ENCODE measurements around the gene NUDT2.

NUDT2 gene

GRCh38 chr9:34379334-34380033, 50.1 kb downstream of the NUDT2 start (continued):
- TF ChIP-seq TRIM28 (IDR thresholded peaks at IDR 0.05; ENCODE audit: borderline replicate concordance, low read length) = peak; percentile 90
- TF ChIP-seq SP7 (tag by site-specific recombination; IDR thresholded peaks at IDR 0.05) = peak; percentile 44
- no peak for TF ChIP-seq ZNF350 (tag by site-specific recombination; IDR thresholded peaks at IDR 0.05)
- peak; percentile 99 for TF ChIP-seq BCL11B (tag by site-specific recombination; IDR thresholded peaks at IDR 0.05; ENCODE audit: low read depth)
- no peak for TF ChIP-seq ZNF785 (tag by site-specific recombination; IDR thresholded peaks at IDR 0.05)
- TF ChIP-seq ZNF324 (tag by site-specific recombination; IDR thresholded peaks at IDR 0.05) = 0 out of 2 replicates have a peak, but pooled peaks have one; percentile 48
- TF ChIP-seq ZNF214 (tag by site-specific recombination; IDR thresholded peaks at IDR 0.05; ENCODE audit: borderline replicate concordance) = no peak
- peak; percentile 91 for TF ChIP-seq SCRT1 (tag by site-specific recombination; IDR thresholded peaks at IDR 0.05; ENCODE audit: borderline replicate concordance)
- TF ChIP-seq ZNF654 (tag by site-specific recombination; IDR thresholded peaks at IDR 0.05; ENCODE audit: low read depth) = peak; percentile 90
- TF ChIP-seq ZNF837 (tag by site-specific recombination; IDR thresholded peaks at IDR 0.05) = no peak
- TF ChIP-seq ZBTB48 (tag by site-specific recombination; IDR thresholded peaks at IDR 0.05) = peak; percentile 99
- TF ChIP-seq ZNF18 (tag by site-specific recombination; IDR thresholded peaks at IDR 0.05) = no peak
- peak; percentile 31; the same call in 1 of the 2 replicates for TF ChIP-seq SP2 (tag by site-specific recombination; IDR thresholded peaks at IDR 0.05)
- TF ChIP-seq ZNF423 (tag by site-specific recombination; IDR thresholded peaks at IDR 0.05) = no peak
- TF ChIP-seq BCL11A (tag by site-specific recombination; IDR thresholded peaks at IDR 0.05; ENCODE audit: low read depth) = peak; percentile 88
- no peak for TF ChIP-seq ZNF138 (tag by site-specific recombination; IDR thresholded peaks at IDR 0.05; ENCODE audit: borderline replicate concordance)
- peak; percentile 99 for TF ChIP-seq ZNF2 (tag by site-specific recombination; IDR thresholded peaks at IDR 0.05)
- TF ChIP-seq SCRT2 (tag by site-specific recombination; IDR thresholded peaks at IDR 0.05) = peak; percentile 94
- peak; percentile 52 for TF ChIP-seq SP3 (tag by site-specific recombination; IDR thresholded peaks at IDR 0.05)
- TF ChIP-seq ZBTB8A (tag by site-specific recombination; IDR thresholded peaks at IDR 0.05) = peak; percentile 51; the same call in 1 of the 2 replicates
- no peak for TF ChIP-seq ZNF184 (tag by site-specific recombination; IDR thresholded peaks at IDR 0.05)
- TF ChIP-seq, protein P1, sequence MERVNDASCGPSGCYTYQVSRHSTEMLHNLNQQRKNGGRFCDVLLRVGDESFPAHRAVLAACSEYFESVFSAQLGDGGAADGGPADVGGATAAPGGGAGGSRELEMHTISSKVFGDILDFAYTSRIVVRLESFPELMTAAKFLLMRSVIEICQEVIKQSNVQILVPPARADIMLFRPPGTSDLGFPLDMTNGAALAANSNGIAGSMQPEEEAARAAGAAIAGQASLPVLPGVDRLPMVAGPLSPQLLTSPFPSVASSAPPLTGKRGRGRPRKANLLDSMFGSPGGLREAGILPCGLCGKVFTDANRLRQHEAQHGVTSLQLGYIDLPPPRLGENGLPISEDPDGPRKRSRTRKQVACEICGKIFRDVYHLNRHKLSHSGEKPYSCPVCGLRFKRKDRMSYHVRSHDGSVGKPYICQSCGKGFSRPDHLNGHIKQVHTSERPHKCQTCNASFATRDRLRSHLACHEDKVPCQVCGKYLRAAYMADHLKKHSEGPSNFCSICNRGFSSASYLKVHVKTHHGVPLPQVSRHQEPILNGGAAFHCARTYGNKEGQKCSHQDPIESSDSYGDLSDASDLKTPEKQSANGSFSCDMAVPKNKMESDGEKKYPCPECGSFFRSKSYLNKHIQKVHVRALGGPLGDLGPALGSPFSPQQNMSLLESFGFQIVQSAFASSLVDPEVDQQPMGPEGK (tag by site-specific recombination; IDR thresholded peaks at IDR 0.05) = peak; percentile 31; the same call in 1 of the 2 replicates
- peak; percentile 20; the same call in 1 of the 2 replicates for TF ChIP-seq ZFHX2 (tag by site-specific recombination; conservative IDR thresholded peaks at IDR 0.05)
- TF ChIP-seq ZBTB17 (tag by site-specific recombination; IDR thresholded peaks at IDR 0.05) = 0 out of 2 replicates have a peak, but pooled peaks have one; percentile 26

GRCh38 chr9:34380034-34380510, 50.7 kb downstream of the NUDT2 start:
- Histone ChIP-seq H3K4me3 (ENCODE audit: low read depth, low read length) (no peak overlapping the region), H3K27ac (ENCODE audit: extremely low read depth, low read depth, low read length) (no peak overlapping the region), H3K36me3 (ENCODE audit: control insufficient read depth in 2 of 2, insufficient read depth in 1 of 2, low read length in 2 of 2) (no peaks in the 10 kb centered on the region), H3K9me3 (ENCODE audit: control insufficient read depth, insufficient read depth, low read depth, low read length) (no peaks in the 10 kb centered on the region), H3K4me1 (ENCODE audit: control insufficient read depth, insufficient read depth, low read length) (no peaks in the 10 kb centered on the region; the same call in none of the 2 replicates)
- CTCF ChIA-PET = interaction anchor here (0.9 to 10.7 kb wide), 9 partner anchors 8 to 211 kb away, joined by 3 to 172 read pairs (median 4); no protein-coding TSS in a partner anchor
- POLR2A ChIA-PET = no interaction called here
- TF ChIP-seq ZNF768 (tag by site-specific recombination; IDR thresholded peaks at IDR 0.05) (no peak), ZNF174 (tag by site-specific recombination; IDR thresholded peaks at IDR 0.05) (no peak), ZNF274 (IDR thresholded peaks at IDR 0.05; ENCODE audit: low read length) (no peak), ZNF274 (tag by site-specific recombination; IDR thresholded peaks at IDR 0.05; ENCODE audit: borderline replicate concordance) (no peak), ZBTB1 (tag by site-specific recombination; IDR thresholded peaks at IDR 0.05) (no peak), ZNF624 (tag by site-specific recombination; IDR thresholded peaks at IDR 0.05) (no peak), ZNF596 (tag by site-specific recombination; IDR thresholded peaks at IDR 0.05) (no peak), ZBTB7A (tag by site-specific recombination; IDR thresholded peaks at IDR 0.05; ENCODE audit: low read depth) (no peak), ZNF501 (tag by site-specific recombination; IDR thresholded peaks at IDR 0.05) (no peak), ZNF16 (tag by site-specific recombination; IDR thresholded peaks at IDR 0.05; ENCODE audit: low read depth) (no peak)

Measured in HEK293 (cell line).